Measurements from ENCODE around the gene ESPN. TPM values are rescaled to one million over a fixed set of nuclear protein-coding genes. Genes with fewer than 3 reads are reported as not detected.

ESPN gene
- total and polyA plus RNA-seq, 2 of the 8 experiments (the other 6 are each of a cell fraction or from before 2014, with no cell fraction given): 5.2 to 16.3 TPM

GRCh38 chr1:6447818-6448748 lies 23.5 kb downstream of the ESPN start (continued):
- TF ChIP-seq CHD2 (IDR thresholded peaks at IDR 0.05; ENCODE audit: low read length) (no peak), NANOG (IDR thresholded peaks at IDR 0.05; ENCODE audit: insufficient read depth, low read depth, low read length, poor library complexity, severe bottlenecking) (no peak), FOSL1 (IDR thresholded peaks at IDR 0.05; ENCODE audit: insufficient read depth, low read depth, low read length) (no peak), BRCA1 (IDR thresholded peaks at IDR 0.05; ENCODE audit: low read depth, low read length) (no peak), CTCF (IDR thresholded peaks at IDR 0.05; ENCODE audit: control extremely low read depth in 1 of 3, insufficient read depth in 1 of 3, low read depth in 1 of 3, low read length in 3 of 3) (peak in 2 of 3 experiments; percentile 22 to 24; a peak in 2 of 4 replicates), CHD1 (IDR thresholded peaks at IDR 0.05; ENCODE audit: low read depth, low read length) (no peak), KDM5A (IDR thresholded peaks at IDR 0.05; ENCODE audit: low read length) (no peak), CTBP2 (IDR thresholded peaks at IDR 0.05; ENCODE audit: borderline replicate concordance, insufficient read depth, insufficient read length, low read length) (no peak), SUZ12 (IDR thresholded peaks at IDR 0.05; ENCODE audit: low read length) (no peak), HDAC2 (IDR thresholded peaks at IDR 0.05; ENCODE audit: borderline replicate concordance in 1 of 2, low read depth in 2 of 2, low read length in 2 of 2) (peak in 1 of 2 experiments; percentile 70; a peak in 1 of 4 replicates), TAF7 (optimal IDR thresholded peaks at IDR 0.05; ENCODE audit: borderline replicate concordance, low read depth, low read length) (no peak), ATF3 (IDR thresholded peaks at IDR 0.05; ENCODE audit: insufficient read depth, low read depth, low read length) (no peak), CBX5 (IDR thresholded peaks at IDR 0.05; ENCODE audit: low read depth, low read length) (no peak), RFX5 (IDR thresholded peaks at IDR 0.05; ENCODE audit: borderline replicate concordance, low read depth, low read length) (no peak), ZNF274 (IDR thresholded peaks at IDR 0.05; ENCODE audit: borderline replicate concordance, extremely low read depth, low read length) (no peak), SP2 (IDR thresholded peaks at IDR 0.05; ENCODE audit: low read length) (no peak), RXRA (IDR thresholded peaks at IDR 0.05; ENCODE audit: insufficient read depth, low read depth, low read length) (no peak), MAX (IDR thresholded peaks at IDR 0.05) (peak; percentile 43; the same call in 1 of the 2 replicates)

All from H1 (cell line).